ENCODE measurements around the gene WIPF2.
A peak's percentile ranks its signal among the peaks of the same experiment; 100 is the strongest.

- TF ChIP-seq CTCF (IDR thresholded peaks at IDR 0.05 in 4 of 5, conservative IDR thresholded peaks at IDR 0.05 in 1 of 5) (peak in 4 of 5 experiments; percentile 34 to 69 (median 46)), POLR2A (IDR thresholded peaks at IDR 0.05) (no peak)
Observed at GRCh38 chr17:40317345-40317873, 98.3 kb downstream of the WIPF2 start.

Data from gastrocnemius medialis (tissue), 4 donors.